Measurements from ENCODE around the gene FGF21.

DNA sequence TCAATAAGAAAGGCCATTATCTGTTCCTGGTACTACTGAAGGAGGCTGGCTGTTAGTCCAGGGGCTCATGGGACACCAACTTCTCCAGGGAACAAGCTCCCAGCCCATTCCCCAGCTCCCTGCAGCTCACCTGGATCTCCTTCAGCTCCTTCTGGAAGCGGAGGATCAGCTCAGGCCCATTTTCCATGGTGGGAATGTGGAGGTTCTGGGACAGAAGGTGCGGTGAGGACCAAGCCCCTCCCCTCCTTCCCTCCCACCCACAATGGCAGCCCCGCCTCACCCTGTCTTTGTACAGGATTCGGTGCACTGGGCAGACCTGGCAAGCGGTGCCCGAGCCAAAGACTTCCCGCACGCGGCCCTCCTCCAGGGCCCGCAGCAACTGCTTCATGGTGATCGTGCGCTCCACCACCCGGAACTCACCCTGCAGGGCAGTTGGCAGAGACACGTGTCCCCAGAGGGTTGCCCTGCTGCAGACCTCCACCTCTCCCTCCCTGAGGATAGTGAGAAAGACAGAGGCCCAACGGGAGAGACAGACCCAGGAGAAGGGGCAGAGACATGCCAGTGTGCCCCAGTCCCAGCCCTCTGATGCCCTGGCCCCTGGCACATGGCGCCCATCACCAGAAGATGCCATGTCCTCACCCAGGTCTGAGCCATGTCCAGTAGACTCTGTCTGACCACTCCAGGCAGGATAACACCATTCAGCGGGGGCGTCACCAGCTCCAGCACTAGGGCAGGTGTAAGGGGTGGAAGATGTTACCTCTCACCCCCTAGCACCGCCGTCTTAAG, 41.2 kb downstream of the FGF21 start:
- no peak for TF ChIP-seq POLR2A (IDR thresholded peaks at IDR 0.05)
- TF ChIP-seq, protein P1, sequence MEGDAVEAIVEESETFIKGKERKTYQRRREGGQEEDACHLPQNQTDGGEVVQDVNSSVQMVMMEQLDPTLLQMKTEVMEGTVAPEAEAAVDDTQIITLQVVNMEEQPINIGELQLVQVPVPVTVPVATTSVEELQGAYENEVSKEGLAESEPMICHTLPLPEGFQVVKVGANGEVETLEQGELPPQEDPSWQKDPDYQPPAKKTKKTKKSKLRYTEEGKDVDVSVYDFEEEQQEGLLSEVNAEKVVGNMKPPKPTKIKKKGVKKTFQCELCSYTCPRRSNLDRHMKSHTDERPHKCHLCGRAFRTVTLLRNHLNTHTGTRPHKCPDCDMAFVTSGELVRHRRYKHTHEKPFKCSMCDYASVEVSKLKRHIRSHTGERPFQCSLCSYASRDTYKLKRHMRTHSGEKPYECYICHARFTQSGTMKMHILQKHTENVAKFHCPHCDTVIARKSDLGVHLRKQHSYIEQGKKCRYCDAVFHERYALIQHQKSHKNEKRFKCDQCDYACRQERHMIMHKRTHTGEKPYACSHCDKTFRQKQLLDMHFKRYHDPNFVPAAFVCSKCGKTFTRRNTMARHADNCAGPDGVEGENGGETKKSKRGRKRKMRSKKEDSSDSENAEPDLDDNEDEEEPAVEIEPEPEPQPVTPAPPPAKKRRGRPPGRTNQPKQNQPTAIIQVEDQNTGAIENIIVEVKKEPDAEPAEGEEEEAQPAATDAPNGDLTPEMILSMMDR (IDR thresholded peaks at IDR 0.05): no peak

Measured in esophagus squamous epithelium (tissue), 4 donors.